NCI-H2196 (cell line): ENCODE results near the gene PBX2.
A peak's percentile ranks its signal among the peaks of the same experiment; 100 is the strongest.
"Not testable (repeated sequence)": the region's sequence is repeated elsewhere in the genome, so short reads cannot be mapped to it uniquely, and the experiment has no call there.

ENCODE experiments used
- DNase-seq: peaks from one replicate; lab custom pipeline; 2025; ENCODE audit not compliant: unreplicated experiment; lab: John Stamatoyannopoulos, UW

Gene PBX2

DNA sequence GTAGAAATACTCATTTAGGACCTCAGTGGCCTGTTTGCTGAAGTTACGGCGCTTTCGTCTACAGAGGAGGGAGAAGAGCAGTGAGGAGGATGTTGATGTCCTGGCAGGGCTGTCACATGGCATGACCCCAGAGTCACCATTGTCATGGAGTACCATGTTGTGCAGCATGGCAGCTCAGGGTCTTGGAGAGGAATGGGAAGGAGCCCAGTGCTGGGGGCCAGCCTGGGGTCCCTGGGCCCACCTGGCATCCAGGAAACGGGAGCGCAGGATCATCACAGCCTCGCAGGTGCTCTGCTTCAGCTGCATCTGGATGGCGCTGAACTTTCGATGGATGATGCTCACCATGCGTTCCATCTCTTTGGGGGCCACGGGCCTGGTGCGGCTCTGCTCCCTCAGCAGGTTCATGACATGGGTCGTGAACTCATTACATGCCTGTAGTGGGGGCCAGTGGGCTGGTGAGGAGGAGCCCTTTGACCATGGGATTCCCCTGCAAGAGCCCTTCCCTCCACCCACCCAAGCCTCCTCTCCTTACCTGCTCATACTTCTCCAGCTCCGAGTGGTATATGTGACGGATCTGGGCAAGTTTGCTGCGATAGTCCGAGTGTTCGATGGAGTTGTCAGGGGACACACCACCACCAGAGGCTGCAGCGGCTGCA is 2.1 kb downstream of the PBX2 start:
- not testable (repeated sequence) for DNase-seq

- DNase-seq = no peak
These were observed 2.8 kb downstream of the PBX2 start for GRCh38 chr6:32187009-32187709.

DNA sequence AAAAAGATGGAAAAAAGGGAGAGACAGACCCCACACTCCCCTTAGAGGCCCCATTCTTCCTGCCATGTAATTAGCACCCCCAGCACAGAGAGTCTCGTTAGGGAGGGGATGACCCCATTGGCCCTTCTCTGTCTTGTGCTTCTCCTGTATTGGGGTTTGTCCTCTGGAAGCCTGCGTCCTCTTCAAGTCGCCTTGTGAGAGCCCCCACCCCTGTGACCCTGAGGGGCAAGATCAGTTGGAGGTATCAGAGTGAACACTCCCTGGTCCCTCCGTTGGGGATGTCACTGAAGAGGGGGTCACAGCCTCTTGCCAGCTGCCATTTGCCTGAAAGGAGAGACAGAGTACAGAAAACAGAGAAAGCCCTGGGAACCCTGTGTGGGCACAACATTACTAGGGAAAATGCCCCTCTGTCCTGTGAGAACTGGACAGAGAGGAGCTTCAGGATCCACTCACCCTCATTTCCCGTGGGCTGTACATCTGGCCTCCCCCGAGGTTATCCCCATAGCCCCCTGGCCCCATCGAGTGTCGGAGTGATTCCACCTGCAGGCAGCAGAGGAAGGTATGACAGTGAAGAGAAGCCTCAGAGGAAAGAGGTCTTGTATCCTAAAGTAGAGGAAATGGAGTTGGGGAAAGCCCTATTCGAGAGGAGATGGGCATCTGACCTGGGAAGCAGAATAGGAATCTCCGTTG is 3.7 kb downstream of the PBX2 start:
- DNase-seq = not testable (repeated sequence)

GRCh38 chr6:32185681-32186131 is 4.3 kb downstream of the PBX2 start:
- DNase-seq = peak; percentile 17

DNA sequence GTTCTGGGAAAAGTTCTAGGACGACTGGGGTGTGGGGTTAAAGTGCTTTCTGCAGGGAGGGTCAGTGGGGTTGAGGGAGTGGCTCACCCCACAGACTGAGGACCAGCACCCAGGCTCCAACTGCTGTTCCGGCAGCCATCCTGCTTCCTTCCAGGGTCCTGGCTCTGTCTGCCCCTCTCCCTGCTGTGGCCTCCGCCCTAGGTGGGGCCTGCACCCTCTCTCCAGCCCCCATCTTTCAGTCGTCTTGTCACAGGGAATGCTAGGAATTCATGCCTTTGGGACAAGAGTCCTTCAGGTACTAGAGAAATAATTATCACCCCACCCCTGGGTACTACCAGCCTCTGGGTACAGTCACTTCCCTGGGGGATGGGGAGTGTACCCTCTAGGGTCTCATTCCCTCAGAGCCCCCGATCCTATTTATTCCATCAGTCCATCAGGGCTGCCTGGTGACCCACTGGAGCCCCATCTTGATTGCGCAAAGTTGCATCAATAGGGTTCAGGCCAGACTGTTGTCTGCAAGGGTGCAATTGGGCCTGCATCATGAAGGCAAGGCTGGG is 5.8 kb downstream of the PBX2 start, which contains the start of gene AGER:
Gene AGER, minus strand, starts transcription at position 170 of the 557 bp plus-strand sequence. Its CDS starts 31 bp downstream, at position 139.
- DNase-seq = no peak

DNA sequence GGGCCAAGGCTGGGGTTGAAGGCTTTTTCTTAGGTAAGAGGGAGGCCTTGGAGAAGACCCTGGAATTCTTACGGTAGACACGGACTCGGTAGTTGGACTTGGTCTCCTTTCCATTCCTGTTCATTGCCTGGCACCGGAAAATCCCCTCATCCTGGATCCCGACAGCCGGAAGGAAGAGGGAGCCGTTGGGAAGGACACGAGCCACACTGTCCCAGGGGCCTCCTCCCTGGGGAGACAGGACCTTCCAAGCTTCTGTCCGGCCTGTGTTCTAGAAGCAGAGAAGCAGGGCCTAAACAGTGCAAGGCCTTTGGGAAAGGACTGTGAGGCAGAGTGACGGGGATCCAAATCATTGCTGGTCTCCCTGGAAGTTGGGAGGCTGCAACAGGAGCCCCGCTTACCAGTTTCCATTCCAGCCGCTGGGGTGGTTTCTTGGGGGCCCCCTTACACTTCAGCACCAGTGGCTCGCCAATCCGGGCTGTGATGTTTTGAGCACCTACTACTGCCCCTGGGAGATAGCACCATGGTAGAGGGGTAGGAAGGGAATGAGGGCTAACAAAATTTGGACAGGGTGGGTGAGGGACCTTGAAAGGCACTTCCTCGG is 6.4 kb downstream of the PBX2 start:
- DNase-seq = no peak

DNA sequence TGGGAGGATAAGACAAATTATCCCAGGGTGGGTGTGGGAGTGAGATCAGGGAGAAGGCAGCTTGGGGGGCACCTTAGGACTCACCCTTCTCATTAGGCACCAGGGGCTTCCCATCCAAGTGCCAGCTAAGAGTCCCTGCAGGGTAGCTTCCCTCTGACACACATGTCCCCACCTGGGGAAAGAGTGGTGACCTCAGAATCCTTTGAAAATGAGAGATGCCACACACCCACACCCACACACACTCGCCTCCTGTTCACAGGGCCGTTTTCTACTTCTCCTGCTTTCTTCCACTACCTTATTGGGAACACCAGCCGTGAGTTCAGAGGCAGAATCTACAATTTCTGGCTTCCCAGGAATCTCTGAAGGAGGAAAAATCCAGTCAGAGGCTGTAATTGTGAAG is 7.0 kb downstream of the PBX2 start:
- no peak for DNase-seq

DNA sequence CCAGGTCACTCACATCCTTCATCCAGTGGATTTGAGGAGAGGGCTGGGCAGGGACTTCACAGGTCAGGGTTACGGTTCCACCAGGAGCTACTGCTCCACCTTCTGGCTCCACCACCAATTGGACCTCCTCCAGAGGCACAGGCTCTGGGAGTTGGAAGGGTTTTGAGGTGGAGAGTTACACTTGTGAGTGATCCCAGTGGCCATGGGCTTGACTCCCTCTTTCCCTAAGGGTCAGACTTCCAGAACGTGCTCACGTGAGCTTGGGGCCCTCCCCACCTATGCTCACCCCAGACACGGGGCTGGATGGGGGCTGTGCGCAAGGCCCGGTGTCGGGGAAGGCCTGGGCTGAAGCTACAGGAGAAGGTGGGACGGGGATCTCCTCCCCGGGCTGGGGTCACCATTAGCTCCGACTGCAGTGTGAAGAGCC is 7.4 kb downstream of the PBX2 start:
- no peak for DNase-seq

DNA sequence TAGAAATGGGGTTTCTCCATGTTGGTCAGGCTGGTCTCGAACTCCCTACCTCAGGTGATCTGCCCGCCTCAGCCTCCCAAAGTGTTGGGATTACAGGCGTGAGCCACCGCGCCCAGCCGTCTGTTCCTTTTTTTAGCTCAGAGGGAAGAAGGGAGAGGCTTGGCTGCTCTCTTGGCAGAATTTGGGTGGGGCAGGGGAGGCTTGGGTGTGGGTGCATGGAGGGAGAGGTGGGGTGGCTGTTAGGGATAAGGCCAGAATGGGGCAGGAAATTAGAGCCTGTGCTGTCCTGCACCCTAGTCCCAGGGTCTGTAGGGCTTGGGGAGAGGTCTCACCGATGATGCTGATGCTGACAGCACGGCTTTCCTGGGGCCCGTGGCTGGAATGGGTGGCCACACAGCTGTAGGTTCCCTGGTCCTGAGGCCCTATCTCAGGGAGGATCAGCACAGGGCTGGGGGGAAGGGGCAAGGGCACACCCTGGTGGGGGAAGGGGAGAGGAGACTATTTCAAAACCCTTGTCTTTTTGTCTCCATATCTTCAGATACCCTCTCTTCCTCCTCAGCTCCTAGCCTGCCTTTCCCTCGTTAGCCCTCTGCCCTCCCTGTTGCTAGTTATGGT is 8.0 kb downstream of the PBX2 start:
- DNase-seq = no peak

- no peak for DNase-seq
These were observed 8.8 kb downstream of the PBX2 start for GRCh38 chr6:32181148-32181702.

- DNase-seq = no peak
These were observed 10.1 kb downstream of the PBX2 start for GRCh38 chr6:32179766-32180405.

GRCh38 chr6:32178547-32179440 is 11.2 kb downstream of the PBX2 start:
- DNase-seq = no peak

- peak; percentile 99 for DNase-seq
These were observed 12.0 kb downstream of the PBX2 start, which contains the start of gene RNF5 for GRCh38 chr6:32177788-32178546. Gene RNF5 (plus strand): TSS chr6:32178405. CDS start chr6:32178512, 107 bp downstream.

GRCh38 chr6:32177183-32177787 is 12.7 kb downstream of the PBX2 start:
- DNase-seq = peak; percentile 85

GRCh38 chr6:32176476-32177182 is 13.4 kb downstream of the PBX2 start:
- DNase-seq = peak; percentile 68

DNA sequence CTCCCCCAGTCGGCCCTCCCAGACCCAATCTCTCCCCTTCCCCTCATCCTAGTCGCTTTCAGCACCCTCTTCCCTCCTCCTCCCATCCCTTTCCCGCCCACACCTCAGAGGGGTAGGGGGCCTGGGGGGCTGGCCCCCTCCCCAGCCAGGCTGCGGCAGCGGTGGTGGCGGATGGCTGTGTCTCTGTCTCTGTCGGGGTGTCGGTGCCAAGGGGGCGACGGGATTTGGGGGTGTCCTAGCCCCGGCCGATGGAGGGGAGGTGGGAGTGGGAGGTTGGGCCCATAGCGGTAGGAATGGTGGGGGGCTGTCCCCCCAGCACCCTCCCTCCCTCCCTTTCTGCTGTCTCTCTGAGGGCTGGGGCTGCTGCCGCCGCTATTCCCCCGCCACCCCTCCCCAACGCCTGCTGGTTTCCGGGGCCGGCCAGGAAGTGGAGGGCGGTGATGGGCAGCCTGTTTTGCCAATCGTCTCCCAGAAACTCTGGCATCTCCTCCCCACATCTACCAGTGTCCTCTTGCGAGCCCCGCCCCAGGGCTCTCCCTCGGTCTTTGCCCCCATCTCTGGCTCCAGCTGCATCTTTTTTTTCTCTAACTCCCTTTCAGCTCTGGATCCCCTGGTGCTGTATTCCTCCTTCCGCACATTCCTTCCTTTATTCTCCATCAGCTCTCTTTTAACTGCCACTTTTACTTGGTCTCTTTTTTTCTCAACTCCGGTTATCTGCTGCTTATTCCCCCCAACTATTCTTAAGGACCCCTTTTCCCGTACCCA is 14.1 kb downstream of the PBX2 start, which contains the start of gene AGPAT1:
Gene AGPAT1, minus strand, starts transcription at position 374 of the 765 bp plus-strand sequence. CDS start 4,588 bp downstream, outside the sequence.
- peak; percentile 92 for DNase-seq
